Measurements from ENCODE around the gene GNAI1. TPM values are rescaled to one million over a fixed set of nuclear protein-coding genes. Genes with fewer than 3 reads are reported as not detected.

GNAI1 gene
- total RNA-seq, 1 donor from 2014 or later: 35.5 TPM

DNA sequence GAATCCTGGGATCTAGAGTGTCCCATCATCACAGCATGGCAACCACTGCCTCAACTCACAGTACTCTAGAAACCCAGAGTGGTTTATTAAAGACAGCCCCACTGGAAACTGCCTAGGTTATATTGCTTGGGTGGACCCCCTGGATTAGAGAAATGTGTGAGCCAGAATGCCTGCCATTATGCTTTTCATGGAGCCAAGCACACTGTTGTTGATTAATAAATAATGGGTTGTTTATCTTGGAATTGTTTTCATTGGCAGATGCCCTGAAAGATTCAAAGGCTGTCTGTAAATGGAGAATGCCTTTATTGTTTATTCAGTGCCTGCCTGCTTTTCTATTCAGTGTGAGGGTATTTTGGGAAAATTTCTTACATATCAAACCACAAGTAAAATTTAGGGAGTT is 52.1 kb downstream of the GNAI1 start:
- no peak overlapping the region for H3K4me2 ChIP-seq (ENCODE audit: low read length)
- FAIRE-seq: no peak
- no peak overlapping the region for H3K27ac Mint-ChIP-seq (ENCODE audit: unreplicated experiment)

DNA sequence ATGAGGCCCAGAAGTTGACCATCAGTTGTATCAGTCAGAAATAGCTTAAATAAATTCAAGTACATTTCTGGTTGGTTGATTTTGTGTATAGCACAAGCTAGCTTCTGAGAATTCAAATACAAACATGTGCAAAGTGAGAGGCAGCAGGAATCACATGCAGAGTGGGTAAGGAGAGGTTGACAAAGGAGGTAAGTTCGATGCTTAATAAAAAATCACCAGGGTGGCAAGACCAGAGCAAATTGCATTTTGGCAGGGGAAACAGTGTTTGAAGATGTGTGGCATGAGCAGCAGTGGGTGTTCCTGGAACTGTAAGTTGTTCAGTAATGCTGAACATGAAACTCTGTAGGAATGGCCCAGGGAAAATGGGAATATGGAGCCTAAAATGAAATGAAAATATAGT is 52.6 kb downstream of the GNAI1 start:
- Histone ChIP-seq H3K9me3 (ENCODE audit: insufficient read depth, low read depth, low read length) (no peaks in the 10 kb centered on the region), H3K27me3 (ENCODE audit: insufficient read depth, low read length) (no peaks in the 10 kb centered on the region), H3K9ac (ENCODE audit: low read length) (no peak overlapping the region), H3K4me1 (ENCODE audit: insufficient read depth, low read length) (no peaks in the 10 kb centered on the region), H3K36me3 (ENCODE audit: insufficient read depth, low read length) (no peaks in the 10 kb centered on the region), H3K4me2 (ENCODE audit: low read length) (no peak overlapping the region), H2AFZ (ENCODE audit: low read depth, low read length) (no peak overlapping the region), H3K27ac (ENCODE audit: low read depth, low read length) (no peak overlapping the region), H4K20me1 (ENCODE audit: insufficient read depth, low read length) (peaks cover 33% of the 10 kb centered on the region), H3K4me3 (ENCODE audit: insufficient read depth, low read depth, low read length) (no peak overlapping the region), H3K79me2 (ENCODE audit: insufficient read depth, low read length) (peaks cover 36% of the 10 kb centered on the region)
- H3K4me1 Mint-ChIP-seq (ENCODE audit: low read depth, unreplicated experiment): peaks cover 4% of the 10 kb centered on the region
- H3K9me3 Mint-ChIP-seq (ENCODE audit: unreplicated experiment): peaks cover 3% of the 10 kb centered on the region
- no peak for FAIRE-seq
- no peak overlapping the region for H3K27ac Mint-ChIP-seq (ENCODE audit: unreplicated experiment)
- DNase-seq (ENCODE audit: low read depth): no peak
- no peaks in the 10 kb centered on the region for H3K36me3 Mint-ChIP-seq (ENCODE audit: low read depth, unreplicated experiment)
- no peaks in the 10 kb centered on the region for H3K27me3 Mint-ChIP-seq (ENCODE audit: low read depth, unreplicated experiment)
- TF ChIP-seq, protein P1, sequence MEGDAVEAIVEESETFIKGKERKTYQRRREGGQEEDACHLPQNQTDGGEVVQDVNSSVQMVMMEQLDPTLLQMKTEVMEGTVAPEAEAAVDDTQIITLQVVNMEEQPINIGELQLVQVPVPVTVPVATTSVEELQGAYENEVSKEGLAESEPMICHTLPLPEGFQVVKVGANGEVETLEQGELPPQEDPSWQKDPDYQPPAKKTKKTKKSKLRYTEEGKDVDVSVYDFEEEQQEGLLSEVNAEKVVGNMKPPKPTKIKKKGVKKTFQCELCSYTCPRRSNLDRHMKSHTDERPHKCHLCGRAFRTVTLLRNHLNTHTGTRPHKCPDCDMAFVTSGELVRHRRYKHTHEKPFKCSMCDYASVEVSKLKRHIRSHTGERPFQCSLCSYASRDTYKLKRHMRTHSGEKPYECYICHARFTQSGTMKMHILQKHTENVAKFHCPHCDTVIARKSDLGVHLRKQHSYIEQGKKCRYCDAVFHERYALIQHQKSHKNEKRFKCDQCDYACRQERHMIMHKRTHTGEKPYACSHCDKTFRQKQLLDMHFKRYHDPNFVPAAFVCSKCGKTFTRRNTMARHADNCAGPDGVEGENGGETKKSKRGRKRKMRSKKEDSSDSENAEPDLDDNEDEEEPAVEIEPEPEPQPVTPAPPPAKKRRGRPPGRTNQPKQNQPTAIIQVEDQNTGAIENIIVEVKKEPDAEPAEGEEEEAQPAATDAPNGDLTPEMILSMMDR (IDR thresholded peaks at IDR 0.05; ENCODE audit: insufficient read depth, low read depth, low read length): no peak
- TF ChIP-seq EZH2 (IDR thresholded peaks at IDR 0.05; ENCODE audit: insufficient read depth, low read length): no peak
- no peak overlapping the region for H3K4me3 Mint-ChIP-seq (ENCODE audit: unreplicated experiment)

More for the DNA sequence above, 52.1 kb downstream of the GNAI1 start:
- no peak overlapping the region for H3K27ac ChIP-seq (ENCODE audit: low read depth, low read length)
- H3K36me3 Mint-ChIP-seq (ENCODE audit: low read depth, unreplicated experiment): no peaks in the 10 kb centered on the region
- peaks cover 6% of the 10 kb centered on the region for H3K4me1 Mint-ChIP-seq (ENCODE audit: low read depth, unreplicated experiment)
- peak; percentile 6 for DNase-seq (ENCODE audit: low read depth)
- H3K4me3 ChIP-seq (ENCODE audit: insufficient read depth, low read depth, low read length): no peak overlapping the region
- H4K20me1 ChIP-seq (ENCODE audit: insufficient read depth, low read length): peaks cover 33% of the 10 kb centered on the region
- no peaks in the 10 kb centered on the region for H3K27me3 ChIP-seq (ENCODE audit: insufficient read depth, low read length)
- no peaks in the 10 kb centered on the region for H3K27me3 Mint-ChIP-seq (ENCODE audit: low read depth, unreplicated experiment)
- peaks cover 39% of the 10 kb centered on the region for H3K79me2 ChIP-seq (ENCODE audit: insufficient read depth, low read length)
- no peak overlapping the region for H3K9ac ChIP-seq (ENCODE audit: low read length)
- H3K9me3 ChIP-seq (ENCODE audit: insufficient read depth, low read depth, low read length): no peaks in the 10 kb centered on the region
- TF ChIP-seq, protein P1 (IDR thresholded peaks at IDR 0.05; ENCODE audit: insufficient read depth, low read depth, low read length): no peak
- no peak overlapping the region for H2AFZ ChIP-seq (ENCODE audit: low read depth, low read length)
- no peaks in the 10 kb centered on the region for H3K4me1 ChIP-seq (ENCODE audit: insufficient read depth, low read length)
- H3K9me3 Mint-ChIP-seq (ENCODE audit: unreplicated experiment): peaks cover 3% of the 10 kb centered on the region
- H3K4me3 Mint-ChIP-seq (ENCODE audit: unreplicated experiment): no peak overlapping the region
- H3K36me3 ChIP-seq (ENCODE audit: insufficient read depth, low read length): no peaks in the 10 kb centered on the region

DNA sequence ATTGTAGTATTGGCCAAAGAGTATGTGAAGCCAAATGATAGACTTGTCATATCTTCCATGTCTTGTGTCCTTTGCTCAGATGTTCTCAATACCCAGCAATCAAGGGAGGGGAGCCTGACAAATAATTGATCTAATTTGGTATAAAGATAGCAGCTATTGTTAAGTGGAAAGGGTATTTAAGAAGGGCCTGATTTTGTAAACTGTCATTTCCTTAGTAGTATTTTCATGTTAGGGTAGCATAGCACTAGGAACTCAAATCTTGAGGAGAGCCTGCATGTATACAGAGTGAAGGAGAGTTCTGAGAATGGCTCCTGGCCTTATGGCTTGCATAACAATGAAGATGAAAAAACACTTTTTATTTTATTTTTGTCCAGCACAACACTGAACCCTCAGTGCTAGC is 53.1 kb downstream of the GNAI1 start:
- no peaks in the 10 kb centered on the region for H3K36me3 Mint-ChIP-seq (ENCODE audit: low read depth, unreplicated experiment)
- FAIRE-seq: no peak
- no peak overlapping the region for H2AFZ ChIP-seq (ENCODE audit: low read depth, low read length)

More for the DNA sequence above, 53.1 kb downstream of the GNAI1 start:
- Mint-ChIP-seq H3K27ac (ENCODE audit: unreplicated experiment) (no peak overlapping the region), H3K27me3 (ENCODE audit: low read depth, unreplicated experiment) (no peaks in the 10 kb centered on the region), H3K9me3 (ENCODE audit: unreplicated experiment) (peaks cover 3% of the 10 kb centered on the region), H3K4me1 (ENCODE audit: low read depth, unreplicated experiment) (peaks cover 4% of the 10 kb centered on the region), H3K4me3 (ENCODE audit: unreplicated experiment) (no peak overlapping the region)
- H3K4me3 ChIP-seq (ENCODE audit: insufficient read depth, low read depth, low read length): no peak overlapping the region
- no peak overlapping the region for H3K9ac ChIP-seq (ENCODE audit: low read length)
- H3K36me3 ChIP-seq (ENCODE audit: insufficient read depth, low read length): no peaks in the 10 kb centered on the region
- peaks cover 33% of the 10 kb centered on the region for H4K20me1 ChIP-seq (ENCODE audit: insufficient read depth, low read length)
- no peak overlapping the region for H3K4me2 ChIP-seq (ENCODE audit: low read length)
- no peak overlapping the region for H3K27ac ChIP-seq (ENCODE audit: low read depth, low read length)
- peaks cover 34% of the 10 kb centered on the region for H3K79me2 ChIP-seq (ENCODE audit: insufficient read depth, low read length)
- no peaks in the 10 kb centered on the region for H3K27me3 ChIP-seq (ENCODE audit: insufficient read depth, low read length)
- TF ChIP-seq, protein P1 (IDR thresholded peaks at IDR 0.05; ENCODE audit: insufficient read depth, low read depth, low read length): no peak
- TF ChIP-seq EZH2 (IDR thresholded peaks at IDR 0.05; ENCODE audit: insufficient read depth, low read length): no peak
- H3K9me3 ChIP-seq (ENCODE audit: insufficient read depth, low read depth, low read length): no peaks in the 10 kb centered on the region
- no peak for DNase-seq (ENCODE audit: low read depth)
- no peaks in the 10 kb centered on the region for H3K4me1 ChIP-seq (ENCODE audit: insufficient read depth, low read length)

Measured in astrocyte (in vitro differentiated cells and primary cell).